ENCODE data around the gene HDAC4.

The HDAC4 gene

GRCh38 chr2:239194731-239195317 lies 206.0 kb downstream of the HDAC4 start:
- DNase-seq: no peak

- no peak for DNase-seq
These were observed 206.7 kb downstream of the HDAC4 start for GRCh38 chr2:239193925-239194677.

- DNase-seq: no peak
These were observed 207.4 kb downstream of the HDAC4 start for GRCh38 chr2:239193401-239193811.

GRCh38 chr2:239192975-239193374 lies 207.8 kb downstream of the HDAC4 start:
- DNase-seq: no peak

GRCh38 chr2:239192456-239192855 lies 208.4 kb downstream of the HDAC4 start:
- DNase-seq: no peak

GRCh38 chr2:239190921-239191885 lies 209.6 kb downstream of the HDAC4 start:
- no peak for DNase-seq

GRCh38 chr2:239190361-239190760 lies 210.5 kb downstream of the HDAC4 start:
- no peak for DNase-seq

GRCh38 chr2:239189711-239190131 lies 211.1 kb downstream of the HDAC4 start:
- no peak for DNase-seq

GRCh38 chr2:239188536-239188935 lies 212.3 kb downstream of the HDAC4 start:
- DNase-seq: no peak

GRCh38 chr2:239187464-239188253 lies 213.2 kb downstream of the HDAC4 start:
- no peak for DNase-seq

GRCh38 chr2:239186516-239187357 lies 214.1 kb downstream of the HDAC4 start:
- no peak for DNase-seq

GRCh38 chr2:239184968-239185903 lies 215.6 kb downstream of the HDAC4 start:
- DNase-seq: no peak

GRCh38 chr2:239184179-239184578 lies 216.6 kb downstream of the HDAC4 start:
- DNase-seq: no peak

GRCh38 chr2:239182981-239183791 lies 217.6 kb downstream of the HDAC4 start:
- no peak for DNase-seq

GRCh38 chr2:239181903-239182581 lies 218.8 kb downstream of the HDAC4 start:
- DNase-seq: no peak

GRCh38 chr2:239181074-239181902 lies 219.5 kb downstream of the HDAC4 start:
- no peak for DNase-seq

- DNase-seq: no peak
These were observed 220.2 kb downstream of the HDAC4 start for GRCh38 chr2:239180526-239181073.
